Femur (tissue), 1 donor: ENCODE results near the gene CENPB.
A peak's percentile ranks its signal among the peaks of the same experiment; 100 is the strongest.
"Not testable (repeated sequence)": the region's sequence is repeated elsewhere in the genome, so short reads cannot be mapped to it uniquely, and the experiment has no call there.

Experiments used
- DNase-seq: peaks from one replicate; pipeline ENCODE4 v3.0.0-alpha.2; 2017

Gene CENPB, protein sequence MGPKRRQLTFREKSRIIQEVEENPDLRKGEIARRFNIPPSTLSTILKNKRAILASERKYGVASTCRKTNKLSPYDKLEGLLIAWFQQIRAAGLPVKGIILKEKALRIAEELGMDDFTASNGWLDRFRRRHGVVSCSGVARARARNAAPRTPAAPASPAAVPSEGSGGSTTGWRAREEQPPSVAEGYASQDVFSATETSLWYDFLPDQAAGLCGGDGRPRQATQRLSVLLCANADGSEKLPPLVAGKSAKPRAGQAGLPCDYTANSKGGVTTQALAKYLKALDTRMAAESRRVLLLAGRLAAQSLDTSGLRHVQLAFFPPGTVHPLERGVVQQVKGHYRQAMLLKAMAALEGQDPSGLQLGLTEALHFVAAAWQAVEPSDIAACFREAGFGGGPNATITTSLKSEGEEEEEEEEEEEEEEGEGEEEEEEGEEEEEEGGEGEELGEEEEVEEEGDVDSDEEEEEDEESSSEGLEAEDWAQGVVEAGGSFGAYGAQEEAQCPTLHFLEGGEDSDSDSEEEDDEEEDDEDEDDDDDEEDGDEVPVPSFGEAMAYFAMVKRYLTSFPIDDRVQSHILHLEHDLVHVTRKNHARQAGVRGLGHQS

DNA sequence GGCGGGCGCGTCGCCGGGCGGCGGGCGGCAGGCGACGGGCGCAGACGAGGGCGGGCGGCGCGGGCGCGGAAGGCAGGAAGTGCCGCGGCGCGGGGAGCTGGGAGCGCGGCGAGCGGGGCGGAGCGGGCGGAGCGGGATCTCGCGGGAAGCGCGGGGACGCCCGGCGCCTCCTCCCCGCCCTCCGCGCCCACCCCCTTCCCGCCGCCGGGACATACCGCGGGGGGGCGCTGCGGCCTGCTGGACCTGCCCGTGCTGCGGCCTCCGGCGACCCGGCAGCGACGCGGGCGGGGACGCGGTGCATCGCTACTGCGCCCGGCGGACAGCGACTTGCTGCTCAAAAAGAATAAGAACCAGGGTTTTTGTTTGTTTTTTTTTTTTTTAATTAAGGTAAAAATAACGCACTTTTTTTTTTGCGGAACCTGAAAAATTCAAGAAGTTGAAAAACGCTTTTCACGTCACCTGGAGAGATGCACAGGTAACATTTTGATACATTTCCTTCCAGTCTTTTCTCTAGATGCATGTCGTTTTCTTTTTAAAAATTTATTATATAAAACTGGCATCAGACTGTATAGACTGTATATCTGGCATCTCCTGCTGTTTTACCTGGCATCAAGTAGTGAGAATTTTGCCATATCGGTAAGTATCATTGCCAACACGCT is at the start of gene CENPB:
Gene CENPB, minus strand, starts transcription at position 76 of the 659 bp plus-strand sequence. CDS start 257 bp downstream, outside the sequence.
- peak; percentile 94 for DNase-seq

DNA sequence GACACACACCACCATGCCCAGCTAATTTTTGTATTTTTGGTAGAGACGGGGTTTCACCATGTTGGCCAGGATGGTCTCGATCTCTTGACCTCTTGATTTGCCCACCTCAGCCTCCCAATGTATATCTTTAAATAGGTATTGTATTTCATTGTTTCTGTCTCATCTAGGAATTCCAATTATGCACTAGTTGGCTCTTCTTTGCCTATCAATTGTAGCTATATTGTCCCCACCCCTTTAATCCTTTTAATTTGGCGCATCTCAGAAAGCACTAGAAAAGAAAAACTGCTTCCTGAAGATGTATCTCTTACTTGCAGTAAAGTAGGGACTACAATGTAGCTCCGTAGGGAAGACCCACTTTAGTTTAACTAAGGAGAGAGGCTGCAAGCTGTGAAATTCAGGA is 49.6 kb upstream of the CENPB start:
- DNase-seq: no peak

DNA sequence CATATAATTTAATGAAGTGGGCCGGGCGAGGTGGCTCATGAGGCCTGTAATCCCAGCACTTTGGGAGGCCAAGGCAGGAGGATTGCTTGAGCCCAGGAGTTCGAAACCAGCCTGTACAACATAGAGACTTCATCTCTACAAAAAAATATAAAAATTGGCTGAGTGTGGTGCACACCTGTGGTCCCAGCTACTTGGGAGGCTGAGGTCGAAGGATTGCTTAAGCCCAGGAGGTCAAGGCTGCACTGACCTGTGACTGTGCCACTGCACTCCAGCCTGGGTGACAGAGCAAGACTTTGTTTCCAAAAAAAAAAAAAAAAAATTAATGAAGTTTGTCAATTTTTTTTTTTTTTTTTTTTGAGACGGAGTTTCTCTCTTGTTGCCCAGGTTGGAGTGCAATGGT is 43.4 kb upstream of the CENPB start:
- DNase-seq: not testable (repeated sequence)

DNA sequence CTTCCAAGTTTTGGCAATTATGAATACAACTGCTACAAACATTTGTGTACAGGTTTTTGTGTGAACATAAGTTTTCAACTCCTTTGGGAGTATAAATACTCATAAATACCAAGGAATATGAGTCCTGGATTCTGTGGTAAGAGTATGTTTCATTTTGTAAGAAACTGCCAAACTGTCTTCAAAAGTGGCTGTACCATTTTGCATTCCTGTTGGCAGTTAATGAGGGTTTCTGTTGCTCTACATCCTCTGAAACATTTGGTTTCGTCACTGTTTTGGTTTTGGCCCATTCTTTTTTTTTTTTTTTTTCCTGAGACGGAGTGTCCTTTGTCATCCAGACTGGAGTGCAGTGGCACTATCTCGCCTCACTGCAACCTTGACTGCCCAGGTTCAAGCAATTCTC is 42.3 kb upstream of the CENPB start:
- no peak for DNase-seq

DNA sequence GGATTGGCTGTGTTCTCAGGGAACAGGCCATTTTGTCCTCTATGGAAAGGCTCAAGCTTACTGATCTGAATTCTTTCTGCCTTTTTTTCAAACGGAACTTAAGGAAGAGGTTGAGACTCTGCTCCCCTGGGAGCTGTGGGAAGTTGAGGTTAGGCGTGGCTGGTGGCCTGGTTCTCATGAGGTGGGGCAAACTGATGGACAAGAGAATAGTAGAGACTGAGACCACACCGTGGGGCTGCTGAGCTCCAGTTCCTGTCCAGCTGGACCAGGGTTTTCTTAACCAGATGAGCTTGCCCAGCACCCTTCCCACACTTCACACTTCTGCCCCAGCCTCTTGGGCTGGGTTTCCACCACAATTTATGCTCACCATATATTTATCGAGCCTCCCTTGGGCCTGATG is 39.9 kb upstream of the CENPB start:
- DNase-seq: no peak

DNA sequence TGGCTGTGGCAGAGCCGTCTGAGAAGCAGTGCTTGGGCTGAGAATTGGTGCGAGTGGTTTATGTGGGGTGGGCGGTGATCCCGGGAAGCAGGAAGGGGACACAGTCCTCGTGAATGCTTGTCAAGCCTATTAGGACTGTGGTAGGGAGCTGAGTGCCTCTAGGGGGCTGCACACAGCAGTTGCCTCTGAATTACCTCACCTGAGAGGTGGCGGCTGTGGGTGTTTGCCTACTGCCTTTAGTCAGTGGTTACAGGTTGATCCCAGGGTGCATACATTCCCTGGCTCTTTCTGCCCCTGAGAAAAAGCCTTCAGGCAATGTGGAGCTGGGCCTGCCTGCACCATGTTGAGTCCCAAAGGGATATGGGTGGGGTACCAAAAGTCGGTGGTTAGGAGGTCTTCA is 39.0 kb upstream of the CENPB start:
- no peak for DNase-seq

DNA sequence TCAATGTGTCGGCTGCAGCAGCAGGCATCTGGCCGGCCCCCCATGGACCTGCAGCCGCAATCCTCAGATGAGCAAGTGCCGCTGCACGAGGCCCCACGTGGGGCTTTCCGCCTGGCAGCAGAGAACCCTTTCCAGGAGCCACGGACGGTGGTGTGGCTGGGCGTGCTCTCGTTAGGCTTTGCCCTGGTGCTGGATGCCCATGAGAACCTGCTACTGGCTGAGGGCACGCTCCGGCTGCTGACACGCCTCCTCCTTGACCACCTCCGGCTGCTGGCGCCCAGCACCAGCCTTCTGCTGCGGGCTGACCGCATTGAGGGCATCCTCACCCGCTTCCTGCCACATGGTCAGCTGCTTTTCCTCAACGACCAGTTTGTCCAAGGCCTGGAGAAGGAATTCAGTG is 37.3 kb upstream of the CENPB start:
- DNase-seq: no peak

DNA sequence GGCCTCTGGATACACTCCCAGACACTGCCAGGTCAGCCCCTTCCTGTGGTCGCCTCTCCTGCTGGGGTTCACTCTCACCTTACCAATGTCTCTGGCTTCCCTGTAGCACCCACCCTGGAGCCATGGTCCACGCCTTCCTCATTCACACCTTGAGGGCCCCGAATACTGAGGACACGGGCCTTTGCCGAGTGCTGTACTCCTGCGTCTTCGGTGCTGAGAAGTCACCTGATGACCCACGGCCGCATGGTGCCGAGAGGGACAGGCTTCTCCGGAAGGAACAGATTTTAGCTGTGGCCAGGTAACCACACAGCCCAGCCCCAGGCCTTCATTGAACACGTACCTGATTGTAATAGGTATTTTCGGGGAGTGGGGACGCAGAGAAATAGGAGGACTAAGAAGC is 35.5 kb upstream of the CENPB start:
- peak; percentile 20 for DNase-seq

DNA sequence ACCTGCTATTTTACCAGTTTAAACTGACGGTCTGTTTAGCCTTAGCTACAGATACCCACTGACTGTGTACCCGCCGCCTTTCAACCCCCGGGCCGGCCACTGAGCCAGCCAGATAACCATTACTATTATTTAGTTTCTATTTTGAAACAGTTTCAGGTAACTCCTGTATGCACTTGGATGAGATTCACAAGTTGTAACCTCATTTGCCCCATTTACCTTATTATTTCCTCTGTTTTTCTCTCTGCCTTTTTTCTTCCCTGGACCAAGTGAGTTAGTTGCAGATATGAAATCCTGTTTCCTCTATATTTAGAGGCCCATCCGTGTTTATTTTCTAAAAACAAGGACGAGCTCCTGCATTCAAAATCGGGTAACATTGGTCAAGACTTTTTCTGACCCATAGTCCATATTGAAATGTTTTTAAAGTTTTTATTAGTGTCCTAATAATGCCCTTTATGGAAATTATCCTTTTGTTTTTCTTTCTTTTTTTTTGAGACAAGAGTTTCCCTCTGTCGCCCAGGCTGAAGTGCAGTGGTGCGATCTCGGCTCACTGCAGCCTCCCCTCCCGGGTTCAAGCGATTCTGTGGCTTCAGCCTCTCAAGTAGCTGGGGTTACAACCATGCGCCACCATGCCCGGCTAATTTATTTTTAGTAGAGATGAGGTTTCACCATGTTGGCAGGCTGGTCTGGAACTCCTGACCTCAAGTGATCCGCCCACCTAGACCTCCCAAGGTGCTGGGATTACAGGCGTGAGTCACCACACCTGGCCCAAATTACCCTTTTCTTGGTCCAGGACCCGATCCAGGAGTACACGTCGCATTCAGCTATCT is 34.6 kb upstream of the CENPB start:
- peak; percentile 29 for DNase-seq

DNA sequence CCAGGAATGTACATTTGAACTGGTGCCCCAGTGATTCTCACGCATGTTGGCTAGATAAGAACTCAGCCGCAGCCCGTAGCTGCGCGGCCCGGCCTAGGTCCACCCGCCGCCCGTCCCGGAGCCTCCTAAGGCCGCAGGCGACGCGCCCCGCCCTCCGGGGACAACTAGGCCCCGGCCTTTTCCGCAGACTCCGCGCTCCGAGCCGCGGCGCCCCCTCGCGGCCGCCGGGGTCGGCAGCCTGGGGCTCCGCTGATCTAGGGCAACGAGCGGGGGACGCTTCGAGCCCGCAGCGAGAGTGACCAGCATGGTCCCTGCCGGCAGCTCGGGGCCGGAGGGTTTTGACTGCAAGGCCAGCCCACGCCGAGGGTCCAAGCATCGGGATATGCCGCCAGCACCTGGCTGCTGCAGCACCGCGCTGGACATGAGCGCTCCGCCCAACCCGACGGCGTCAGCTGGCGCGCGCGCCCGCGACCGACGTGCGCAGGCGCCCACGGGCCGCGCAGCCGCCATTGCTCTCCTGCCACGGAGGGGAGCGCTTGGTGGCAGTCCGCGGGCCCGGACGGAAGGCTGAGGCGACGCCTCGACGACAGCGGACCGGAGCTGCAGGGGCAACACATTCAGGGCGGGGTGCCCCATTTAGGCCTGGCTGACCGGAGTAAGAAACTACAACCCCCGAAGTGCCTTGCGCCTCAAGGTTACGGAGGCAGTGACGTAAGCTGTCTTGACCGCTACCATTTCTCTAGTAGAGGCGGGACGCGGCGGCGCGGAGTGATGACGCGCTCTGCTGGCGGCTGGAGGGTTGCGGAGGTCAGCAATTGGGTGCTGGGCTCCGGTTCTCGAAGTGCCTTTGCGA is 33.7 kb upstream of the CENPB start, which contains the start of gene AP5S1:
Gene AP5S1, plus strand, starts transcription at position 500 of the 853 bp plus-strand sequence. CDS start 1,571 bp downstream, outside the sequence.
- DNase-seq: peak; percentile 98

DNA sequence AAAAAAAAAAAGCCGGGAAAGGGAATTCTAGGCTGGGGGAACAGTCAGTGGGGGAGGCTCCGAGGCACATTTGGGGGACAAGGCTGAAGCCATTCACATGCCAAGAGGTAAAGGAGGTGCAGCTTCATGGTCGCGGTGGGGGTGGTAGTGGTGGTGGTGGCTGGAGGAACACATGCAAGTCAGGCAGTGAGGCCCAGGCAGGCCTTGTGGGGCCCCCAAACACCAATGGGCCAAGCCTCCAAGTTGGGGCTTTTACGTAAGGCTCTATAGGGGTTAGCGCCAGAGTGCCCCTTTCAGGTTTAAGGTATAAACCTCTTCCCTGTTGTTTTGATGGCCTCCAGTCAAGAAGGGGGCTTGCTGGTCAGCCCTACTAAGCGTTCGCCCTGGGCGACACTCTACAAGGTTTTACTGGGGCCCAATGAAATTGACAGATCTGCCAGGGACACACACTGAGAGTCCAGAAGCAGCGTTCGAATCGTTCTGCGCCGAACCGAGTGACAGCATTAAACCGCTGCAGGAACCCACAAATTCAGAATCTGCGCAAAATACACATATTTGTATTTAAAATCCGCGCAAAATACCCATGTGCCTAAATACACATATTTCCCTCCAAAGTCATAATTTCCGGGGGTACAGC is 33.0 kb upstream of the CENPB start:
- DNase-seq: peak; percentile 40

DNA sequence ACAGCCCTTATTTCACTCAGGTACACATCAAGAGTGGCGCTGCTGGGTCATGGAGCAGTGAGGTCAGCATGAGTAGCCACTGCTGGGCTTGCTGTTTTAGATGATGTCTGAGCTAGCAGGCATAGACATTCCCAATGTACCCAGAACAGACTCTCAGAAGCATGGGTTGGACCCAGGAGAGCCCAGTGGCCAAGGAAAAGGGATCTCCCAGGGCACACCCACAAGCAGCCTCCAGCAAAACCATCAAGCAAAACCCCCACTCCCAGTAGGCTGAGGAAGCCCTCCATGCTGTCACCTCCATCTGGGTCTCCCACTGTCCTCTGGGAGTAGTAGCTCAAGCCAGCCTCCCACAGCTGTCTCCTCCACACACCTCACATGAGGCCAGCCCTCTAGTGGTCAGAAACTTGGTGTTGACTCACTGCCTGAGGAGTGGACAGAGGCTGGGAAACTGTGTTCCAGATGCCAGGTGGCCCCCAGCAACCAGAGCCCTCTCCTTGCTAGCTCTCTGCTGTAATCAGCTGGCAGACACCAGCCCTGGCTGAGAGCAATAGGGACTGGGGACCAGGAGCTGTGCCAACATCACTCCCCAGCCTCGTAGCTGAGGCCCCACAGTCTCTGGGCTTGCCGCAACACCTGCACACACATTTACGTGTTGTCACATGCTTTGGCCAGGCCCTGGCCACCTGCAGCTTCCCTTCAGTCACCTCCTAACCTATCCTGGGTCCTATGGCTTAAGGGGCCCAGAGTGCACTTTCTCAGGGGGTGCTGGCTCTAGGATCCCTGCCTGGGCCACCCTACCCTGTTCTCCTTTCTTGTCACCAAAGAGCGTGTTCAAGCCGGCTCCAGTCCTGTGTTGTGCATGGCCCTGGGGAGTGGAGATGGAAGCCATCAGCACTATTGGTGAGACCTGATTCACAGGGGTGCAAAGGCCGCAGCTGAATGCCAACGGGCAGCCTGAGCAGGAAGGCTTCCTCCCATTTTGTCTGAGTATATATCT is 31.9 kb upstream of the CENPB start:
- DNase-seq: peak; percentile 75

DNA sequence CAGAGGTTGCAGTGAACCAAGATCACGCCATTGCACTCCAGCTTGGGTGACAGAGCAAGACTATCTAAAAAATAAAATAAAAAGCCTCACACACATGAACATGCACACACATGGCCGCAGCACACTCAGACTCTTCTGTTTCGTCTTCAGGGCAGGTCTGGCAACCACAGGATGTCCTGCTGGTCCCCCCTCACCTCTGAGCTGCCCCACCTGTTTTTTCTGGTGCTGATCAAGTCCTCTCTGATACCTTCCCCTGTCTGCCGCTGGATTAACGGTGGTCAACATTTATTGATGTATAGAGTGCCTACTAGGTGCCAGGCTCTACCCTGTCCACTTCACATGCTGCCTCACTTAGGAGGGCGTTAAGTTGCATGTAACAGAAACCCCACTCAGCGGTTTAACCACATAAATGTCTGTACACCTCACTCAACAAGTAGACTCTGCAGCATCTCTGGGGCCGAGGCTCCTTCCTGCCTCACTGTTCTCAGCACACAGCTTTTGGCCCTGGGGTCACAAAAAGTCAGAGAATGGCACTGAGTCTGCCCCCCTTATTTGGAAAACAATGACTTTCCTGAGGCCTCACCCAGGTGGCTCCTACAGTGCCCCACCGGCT is 29.3 kb upstream of the CENPB start:
- DNase-seq: peak; percentile 15

DNA sequence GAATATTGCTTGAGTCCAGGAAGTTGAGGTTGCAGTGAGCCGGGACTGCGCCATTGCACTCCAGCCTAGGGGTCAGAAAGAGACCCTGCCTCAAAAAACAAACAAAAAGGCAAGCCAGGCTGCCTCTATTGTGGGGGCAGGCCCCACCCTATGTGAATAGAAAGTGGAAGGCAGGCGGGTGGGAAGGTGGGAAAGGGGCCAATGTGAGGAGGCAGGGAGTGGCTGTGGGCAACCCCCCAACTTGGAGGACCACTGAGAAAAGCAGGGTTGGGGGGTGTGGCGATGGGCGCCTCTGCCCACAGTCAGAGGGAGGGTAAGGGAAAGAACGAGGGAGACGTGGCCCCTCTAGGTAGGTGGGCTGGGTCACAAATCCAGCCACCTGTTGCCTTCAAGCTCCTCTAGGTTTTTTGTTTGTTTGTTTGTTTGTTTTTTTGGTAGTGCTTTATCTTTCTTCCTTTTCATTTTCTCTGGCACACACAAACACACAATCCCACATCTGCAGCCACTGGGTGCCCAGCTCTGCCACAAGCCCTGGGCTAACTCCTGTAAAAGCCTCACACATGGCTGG is 28.5 kb upstream of the CENPB start:
- peak; percentile 25 for DNase-seq

DNA sequence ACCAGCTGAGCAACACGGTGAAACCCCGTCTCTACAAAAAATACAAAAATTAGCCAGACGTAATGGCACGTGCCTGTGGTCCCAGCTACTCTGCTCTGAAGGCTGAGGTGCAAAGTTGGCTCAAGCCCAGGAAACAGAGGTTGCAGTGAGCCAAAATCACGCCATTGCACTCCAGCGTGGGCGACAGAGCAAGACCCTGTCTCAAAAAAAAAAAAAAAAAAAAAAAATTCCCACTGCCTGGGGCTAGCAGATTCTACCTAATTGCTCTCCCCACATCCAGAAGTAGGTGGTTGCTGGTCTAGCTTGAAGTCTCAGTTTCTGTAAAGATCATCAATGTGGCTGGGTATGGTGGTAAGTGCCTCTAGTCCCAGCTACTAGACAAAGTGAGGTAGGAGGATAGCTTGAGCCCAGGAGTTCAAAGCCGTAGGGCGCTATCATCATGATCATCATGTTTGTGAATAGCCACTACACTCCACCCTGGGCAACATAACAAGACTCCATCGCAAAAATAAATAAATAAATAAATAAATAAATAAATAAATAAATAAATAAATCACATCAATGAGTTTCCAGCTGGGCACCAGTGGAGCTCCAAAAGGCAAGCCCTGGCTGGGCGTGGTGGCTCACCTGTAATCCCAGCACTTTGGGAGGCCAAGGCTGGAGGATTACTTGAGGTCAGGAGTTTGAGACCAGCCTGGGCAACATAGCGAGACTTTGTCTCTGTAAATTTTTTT is 27.5 kb upstream of the CENPB start:
- peak; percentile 22 for DNase-seq

DNA sequence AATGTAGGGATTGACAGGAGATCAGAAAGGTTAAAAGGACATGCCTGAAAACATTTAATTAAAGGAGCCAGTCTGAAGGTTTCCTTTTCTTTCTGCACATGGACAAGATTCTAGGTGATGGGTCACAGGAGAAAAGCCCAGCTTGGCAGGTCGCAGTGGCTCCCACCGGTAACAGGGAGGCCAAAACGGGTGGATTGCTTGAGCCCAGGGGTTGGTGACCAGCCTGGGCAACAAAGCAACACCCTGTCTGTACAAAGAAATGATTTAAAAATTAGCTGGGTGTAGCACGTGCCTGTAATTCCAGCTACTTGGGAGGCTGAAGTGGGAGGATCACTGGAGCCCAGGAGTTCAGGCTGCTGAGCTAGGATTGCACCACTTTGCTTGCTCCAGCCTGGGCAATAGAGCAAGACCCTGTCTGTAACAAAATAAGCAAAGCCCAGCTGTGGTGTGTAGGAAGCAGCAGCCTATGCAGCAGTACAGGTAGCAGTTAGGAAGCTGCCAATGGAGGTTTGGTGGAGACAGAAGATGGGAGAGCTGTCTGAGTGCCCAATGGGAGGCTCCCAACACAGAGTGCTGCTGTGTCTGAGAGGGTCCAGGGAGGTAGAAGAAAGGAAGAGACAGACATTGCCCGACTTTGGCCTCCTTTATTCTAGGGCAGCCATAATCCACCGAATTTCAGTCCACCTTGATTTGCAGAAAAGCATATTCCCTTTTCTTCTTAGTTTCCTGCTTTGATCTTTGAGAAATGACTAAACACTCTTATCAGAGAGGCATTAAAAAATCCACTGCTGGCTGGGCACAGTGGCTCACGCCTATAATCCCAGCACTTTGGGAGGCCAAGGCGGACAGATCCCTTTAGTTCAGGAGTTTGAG is 26.7 kb upstream of the CENPB start:
- peak; percentile 19 for DNase-seq

DNA sequence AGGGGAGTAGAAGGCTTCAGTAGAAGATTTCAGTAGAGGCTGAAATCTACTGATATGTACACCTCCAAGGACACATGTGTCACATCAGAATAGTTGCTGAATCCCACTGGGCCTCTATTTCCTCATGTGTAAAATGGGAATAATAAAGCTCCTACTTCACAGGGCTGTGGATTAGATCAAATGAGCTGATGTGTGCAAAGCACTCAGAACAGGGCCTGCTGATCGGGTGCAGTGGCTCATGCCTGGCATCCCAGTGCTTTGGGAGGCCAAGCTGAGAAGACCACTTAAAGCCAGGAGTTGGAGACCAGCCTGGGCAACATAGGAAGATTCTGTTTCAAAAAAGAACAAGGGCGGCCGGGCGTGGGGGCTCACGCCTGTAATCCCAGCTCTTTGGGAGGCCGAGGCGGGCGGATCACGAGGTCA is 25.7 kb upstream of the CENPB start:
- peak; percentile 29 for DNase-seq
